MV-4-11 (cell line): Measurements from ENCODE around the gene RBM20.
A peak's percentile ranks its signal among the peaks of the same experiment; 100 is the strongest.

ENCODE experiments used
- DNase-seq: peaks from one replicate; lab custom pipeline; 2025; lab: John Stamatoyannopoulos, UW

RBM20 gene

GRCh38 chr10:110739811-110740271, 95.7 kb downstream of the RBM20 start:
- DNase-seq = peak; percentile 63

GRCh38 chr10:110742801-110743200, 98.7 kb downstream of the RBM20 start:
- no peak for DNase-seq

- peak; percentile 15 for DNase-seq
Measured at GRCh38 chr10:110744782-110745181, 100.6 kb downstream of the RBM20 start.

GRCh38 chr10:110746254-110746826, 102.2 kb downstream of the RBM20 start:
- peak; percentile 86 for DNase-seq

GRCh38 chr10:110746969-110747608, 103.0 kb downstream of the RBM20 start:
- DNase-seq = no peak

GRCh38 chr10:110747609-110748464, 103.7 kb downstream of the RBM20 start:
- no peak for DNase-seq

GRCh38 chr10:110748970-110749369, 104.8 kb downstream of the RBM20 start:
- DNase-seq = no peak

- no peak for DNase-seq
Measured at GRCh38 chr10:110750931-110751330, 106.8 kb downstream of the RBM20 start.

- no peak for DNase-seq
Measured at GRCh38 chr10:110751850-110752249, 107.7 kb downstream of the RBM20 start.

- no peak for DNase-seq
Measured at GRCh38 chr10:110753462-110753861, 109.3 kb downstream of the RBM20 start.

- DNase-seq = no peak
Measured at GRCh38 chr10:110754375-110755105, 110.4 kb downstream of the RBM20 start.

GRCh38 chr10:110755781-110756180, 111.6 kb downstream of the RBM20 start:
- DNase-seq = no peak

GRCh38 chr10:110756876-110757275, 112.7 kb downstream of the RBM20 start:
- no peak for DNase-seq

GRCh38 chr10:110757586-110757985, 113.5 kb downstream of the RBM20 start:
- no peak for DNase-seq

- DNase-seq = no peak
Measured at GRCh38 chr10:110758128-110758765, 114.1 kb downstream of the RBM20 start.

GRCh38 chr10:110758898-110759297, 114.8 kb downstream of the RBM20 start:
- DNase-seq = no peak

- DNase-seq = no peak
Measured at GRCh38 chr10:110759523-110759922, 115.4 kb downstream of the RBM20 start.

- DNase-seq = no peak
Measured at GRCh38 chr10:110762109-110762848, 118.1 kb downstream of the RBM20 start.

- no peak for DNase-seq
Measured at GRCh38 chr10:110762849-110763211, 118.7 kb downstream of the RBM20 start.

GRCh38 chr10:110764378-110764777, 120.2 kb downstream of the RBM20 start:
- DNase-seq = no peak
